Fibroblast of skin of left biceps (primary cell): ENCODE data around the gene FBXL7.
"Not testable (repeated sequence)": the region's sequence is repeated elsewhere in the genome, so short reads cannot be mapped to it uniquely, and the experiment has no call there.

Experiments used
- DNase-seq, 2 experiments: peaks; one replicate each; pipeline ENCODE4 v3.0.0-alpha.2; 2013; ENCODE audit warnings: low read depth in 2 of 2

Gene FBXL7

DNA sequence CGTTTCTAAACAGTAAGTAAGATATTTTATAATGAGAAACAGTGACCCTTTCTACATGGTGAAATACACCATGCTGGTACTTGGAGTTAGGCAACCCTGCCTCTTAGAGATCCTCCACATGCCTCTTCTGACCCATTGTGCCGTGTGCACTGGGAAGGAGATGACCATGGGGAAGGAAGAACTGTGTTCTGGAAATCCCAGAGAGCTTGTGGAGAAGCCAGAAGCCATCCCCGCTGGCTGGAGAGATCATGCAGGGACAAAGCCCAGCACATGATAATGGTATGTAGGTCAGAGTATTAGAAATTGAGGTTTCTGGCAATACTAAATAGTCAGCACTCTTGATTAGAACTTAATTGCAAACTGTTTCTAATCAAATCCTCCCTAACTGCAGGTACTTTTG lies 307.3 kb downstream of the FBXL7 start:
- DNase-seq: no peak

DNA sequence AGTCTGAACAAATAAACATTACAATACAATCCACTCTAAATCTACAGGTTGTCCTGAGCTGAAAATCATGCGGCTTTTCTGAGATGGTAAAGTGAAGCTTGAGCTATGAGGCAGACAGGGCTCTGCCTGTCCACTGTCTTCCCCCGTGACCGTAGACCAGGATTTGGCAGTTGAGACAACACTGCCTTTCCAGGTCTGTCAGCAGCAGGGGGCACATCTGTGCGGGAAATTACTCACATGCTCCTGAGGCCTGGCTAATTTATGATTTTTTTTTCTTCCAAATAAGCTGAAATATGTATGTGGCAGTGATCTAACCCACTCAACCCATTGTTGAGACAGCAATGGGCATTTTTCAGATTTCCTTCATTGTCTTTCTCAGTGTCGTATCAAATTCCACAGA lies 307.9 kb downstream of the FBXL7 start:
- no peak for DNase-seq

DNA sequence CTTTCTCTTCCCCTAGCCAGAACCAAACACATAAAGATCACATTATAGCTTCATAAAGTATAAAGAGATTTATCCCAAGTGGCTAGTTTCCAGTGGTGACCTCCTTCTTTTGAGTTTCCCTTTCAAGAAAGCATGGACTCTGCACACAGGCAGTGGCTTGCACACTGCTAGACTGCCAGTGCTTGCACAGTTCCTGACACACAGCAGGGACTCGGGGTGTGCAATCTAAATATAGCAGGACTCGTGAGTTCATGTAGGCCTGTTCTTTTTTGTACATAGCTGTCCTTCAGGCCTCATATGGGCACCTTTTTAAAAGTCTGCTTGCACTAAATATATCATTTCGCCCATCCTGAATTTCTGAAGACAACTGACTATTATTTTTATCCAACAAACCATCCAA lies 308.6 kb downstream of the FBXL7 start:
- no peak for DNase-seq

DNA sequence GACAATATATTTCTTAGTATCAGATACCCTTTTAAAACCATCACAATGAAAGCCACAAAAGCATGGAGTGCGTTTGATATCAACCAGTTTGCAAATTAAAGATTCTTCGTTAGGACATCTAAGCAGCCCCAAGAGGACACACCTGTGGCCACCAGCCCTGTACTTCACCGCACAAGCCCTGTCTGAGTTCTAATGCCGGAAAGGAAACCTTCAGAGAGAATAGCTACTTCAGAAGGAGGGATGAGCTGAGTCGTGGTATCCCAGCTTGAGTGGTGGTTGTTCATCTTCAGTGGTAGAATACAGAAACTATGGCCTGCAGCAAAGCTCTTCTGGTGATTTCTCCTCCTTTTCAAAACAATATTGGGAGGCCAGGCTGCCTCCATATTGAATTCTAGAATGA lies 319.6 kb downstream of the FBXL7 start:
- DNase-seq: no peak

DNA sequence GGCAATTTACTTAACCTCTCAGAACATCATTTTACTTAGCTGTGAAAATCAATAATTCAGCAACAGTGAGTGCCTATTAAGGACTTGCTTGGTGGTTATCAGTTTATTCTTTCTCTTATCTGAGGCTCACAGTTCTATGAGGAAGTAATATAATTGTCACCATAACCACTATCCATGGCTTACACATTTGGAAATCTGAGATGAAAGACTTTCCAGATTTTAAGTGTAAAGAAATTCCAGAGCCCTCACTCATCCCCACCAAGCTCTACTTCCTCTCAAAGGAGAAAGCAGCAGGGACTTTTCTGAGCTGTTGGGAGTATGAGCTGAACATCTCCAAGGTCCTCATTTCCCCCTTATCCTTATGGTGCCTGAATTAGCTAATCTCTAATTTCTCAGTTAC lies 321.5 kb downstream of the FBXL7 start:
- peak in 1 of 2 experiments; percentile 21 for DNase-seq

DNA sequence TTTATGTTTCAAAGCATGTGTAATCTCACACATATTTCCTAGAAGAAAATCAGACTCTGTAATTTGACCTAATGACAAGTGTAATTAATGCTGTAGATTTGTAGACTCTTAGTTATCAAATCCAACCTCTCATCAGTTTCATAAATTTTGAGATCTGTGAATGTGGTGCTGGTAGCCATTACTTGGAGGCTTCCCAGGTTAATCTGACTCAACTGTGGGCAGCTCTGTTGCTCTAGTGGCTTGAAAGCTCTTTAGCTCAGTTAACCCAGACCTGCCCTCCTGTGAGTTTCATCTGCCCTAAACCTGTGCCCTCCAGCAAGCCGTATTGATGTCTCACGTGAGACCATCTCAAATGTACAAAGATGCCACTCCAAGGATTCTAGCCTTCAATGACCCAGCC lies 323.4 kb downstream of the FBXL7 start:
- no peak for DNase-seq

DNA sequence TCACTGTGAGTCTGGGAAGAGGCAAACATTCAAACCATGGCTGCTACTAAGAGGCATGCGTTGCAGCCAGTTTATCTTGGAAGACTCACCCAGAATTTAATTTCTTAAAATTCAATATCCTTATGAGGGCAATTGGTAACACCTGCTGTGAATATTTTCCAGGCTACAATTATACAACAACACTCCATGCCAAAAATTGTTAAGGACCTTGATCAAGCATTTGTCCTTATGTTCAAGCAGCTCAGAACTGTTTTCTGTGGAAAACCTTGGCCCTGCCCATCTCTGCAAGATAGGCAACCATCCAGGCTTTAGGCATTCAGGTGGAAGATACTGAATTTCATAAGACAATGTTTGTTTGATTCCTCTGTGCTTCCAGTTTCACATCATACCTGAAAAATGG lies 327.8 kb downstream of the FBXL7 start:
- DNase-seq: no peak

DNA sequence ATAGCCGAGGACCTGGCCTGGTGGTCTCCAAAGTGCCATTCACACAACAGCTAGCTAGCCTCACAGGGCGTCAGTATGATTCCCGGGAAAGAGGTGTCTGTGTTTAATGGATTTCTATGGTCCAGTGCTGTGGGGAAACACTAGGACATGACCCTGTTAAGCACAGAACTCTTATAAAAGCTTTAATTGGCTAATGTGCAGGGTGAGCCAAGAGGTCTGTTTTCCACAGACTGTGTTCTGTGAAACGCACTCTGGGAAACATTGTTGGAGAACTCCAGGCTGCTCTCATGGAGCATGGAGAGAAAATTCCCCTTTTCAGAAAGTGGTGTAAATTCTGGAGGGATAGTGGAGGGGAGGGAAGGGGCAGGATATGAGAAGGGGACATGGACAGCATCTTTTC lies 331.4 kb downstream of the FBXL7 start:
- DNase-seq: no peak

DNA sequence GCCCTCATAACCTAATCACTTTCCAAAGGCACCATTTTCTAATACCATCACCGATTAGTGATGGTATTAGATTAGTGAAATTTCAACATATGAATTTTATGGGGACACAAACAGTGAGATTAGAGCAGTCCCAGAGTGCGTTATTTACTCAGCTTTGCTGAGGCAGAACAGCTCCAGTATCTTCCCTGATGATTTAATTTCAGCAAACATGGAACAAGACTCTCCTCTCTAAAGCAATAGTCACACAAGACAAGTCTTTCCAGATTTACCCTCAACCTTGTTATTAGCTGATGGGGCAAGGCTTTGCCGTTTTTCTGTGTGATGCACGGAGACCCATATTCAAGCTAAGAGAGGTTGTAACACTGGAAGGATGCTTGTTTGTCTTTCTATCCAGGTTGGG lies 333.4 kb downstream of the FBXL7 start:
- DNase-seq: no peak

DNA sequence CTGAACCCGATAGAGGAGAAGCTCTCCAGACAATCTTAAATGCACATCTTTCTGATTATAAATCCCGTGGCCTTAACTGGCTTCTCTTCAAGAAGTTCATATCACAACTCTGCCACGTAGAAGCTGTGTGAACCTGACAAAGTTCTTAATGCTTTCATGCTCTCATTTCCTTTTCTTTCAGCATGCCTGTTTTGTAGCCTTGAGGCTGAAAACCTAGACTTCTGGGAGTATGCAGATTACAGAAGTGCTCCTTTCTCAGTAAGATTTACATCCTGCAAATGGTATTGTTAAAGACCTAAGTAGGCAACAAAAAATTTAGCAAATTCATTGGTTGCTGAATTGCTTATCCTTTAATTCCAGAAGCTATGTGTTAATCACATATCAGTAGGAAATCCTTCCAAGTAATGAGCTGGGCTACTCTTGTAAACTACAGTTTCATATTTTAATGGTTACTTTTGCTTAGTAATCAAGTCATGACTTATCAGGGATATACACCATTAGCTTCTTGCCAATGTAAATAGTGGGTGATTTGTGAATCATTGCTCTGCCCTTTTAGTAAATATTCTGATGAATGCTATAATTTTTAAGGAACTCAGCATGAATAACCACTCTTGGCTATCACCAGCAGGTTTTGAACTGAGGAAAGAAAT lies 334.7 kb downstream of the FBXL7 start:
- DNase-seq: peak; percentile 49 to 53

DNA sequence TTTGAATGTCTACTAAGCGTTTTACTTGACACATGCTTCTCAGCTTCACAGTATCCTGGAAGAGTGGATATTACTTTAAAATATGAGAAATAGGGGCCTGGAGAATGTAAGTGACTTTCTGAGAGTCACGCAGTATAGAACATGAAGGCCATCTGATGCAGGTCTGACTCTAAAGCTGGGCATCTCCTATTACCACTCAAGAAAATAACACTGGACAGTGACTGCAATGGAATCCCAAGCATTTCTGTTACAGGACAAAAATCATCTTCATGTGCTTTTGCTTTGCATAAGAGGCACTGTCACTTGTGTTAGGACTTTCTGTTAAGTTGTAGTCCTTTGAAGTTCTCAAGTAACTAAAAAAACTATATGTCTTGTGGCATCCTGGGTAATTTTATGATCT lies 335.5 kb downstream of the FBXL7 start:
- DNase-seq: no peak

DNA sequence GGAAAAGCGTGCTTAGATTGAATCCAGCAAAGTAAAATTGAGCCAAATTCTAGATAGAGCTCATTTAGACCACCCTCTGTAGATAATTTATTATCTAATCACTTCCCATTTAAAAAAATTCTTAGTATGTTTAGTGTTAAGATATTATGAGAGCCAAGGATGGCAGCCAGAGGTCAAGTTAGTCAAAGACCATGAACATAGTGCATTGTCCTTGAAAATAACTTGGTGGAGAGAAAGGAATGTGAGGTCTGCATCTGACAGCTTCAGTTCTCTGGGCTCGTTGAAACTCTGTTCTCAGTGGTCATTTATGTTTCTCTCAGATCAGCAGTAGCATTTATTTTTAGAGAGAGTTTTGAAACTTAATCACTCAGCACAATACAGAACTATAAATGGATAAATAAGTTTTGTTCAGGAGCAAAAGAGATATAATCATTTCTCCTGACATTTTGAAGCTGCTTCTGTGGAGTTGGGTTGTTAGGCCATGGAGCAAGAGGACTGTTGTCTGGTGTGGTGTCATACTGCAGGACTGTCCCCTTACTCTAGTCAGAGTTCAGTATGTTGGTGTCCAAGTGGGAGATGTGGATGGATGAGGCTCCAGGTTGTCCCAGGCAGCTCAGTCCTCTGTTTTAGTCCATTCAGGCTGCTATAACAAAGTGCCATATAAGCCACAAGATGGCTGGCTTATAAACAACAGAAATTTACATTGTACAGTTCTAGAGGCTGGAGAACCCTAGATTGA lies 337.7 kb downstream of the FBXL7 start:
- no peak for DNase-seq

DNA sequence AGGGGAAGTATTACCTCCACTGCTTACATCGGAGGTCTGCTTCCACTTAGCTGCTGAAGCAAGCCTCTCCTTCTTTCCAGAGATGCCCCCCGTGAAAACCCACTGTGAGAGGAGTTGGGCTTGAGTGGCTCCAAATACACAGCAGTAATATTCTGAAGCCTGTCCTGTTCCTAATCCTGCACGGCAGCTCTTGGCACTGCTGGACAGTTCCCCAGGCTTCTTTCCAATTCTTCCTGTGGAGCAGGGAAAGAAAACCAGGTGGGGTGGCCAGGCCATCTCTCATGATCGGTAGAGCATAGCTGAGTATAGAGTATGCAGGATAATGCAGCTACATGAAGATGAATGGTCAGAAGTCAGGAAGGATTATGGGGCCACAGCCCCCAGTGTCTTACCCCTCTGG lies 344.3 kb downstream of the FBXL7 start:
- no peak for DNase-seq

DNA sequence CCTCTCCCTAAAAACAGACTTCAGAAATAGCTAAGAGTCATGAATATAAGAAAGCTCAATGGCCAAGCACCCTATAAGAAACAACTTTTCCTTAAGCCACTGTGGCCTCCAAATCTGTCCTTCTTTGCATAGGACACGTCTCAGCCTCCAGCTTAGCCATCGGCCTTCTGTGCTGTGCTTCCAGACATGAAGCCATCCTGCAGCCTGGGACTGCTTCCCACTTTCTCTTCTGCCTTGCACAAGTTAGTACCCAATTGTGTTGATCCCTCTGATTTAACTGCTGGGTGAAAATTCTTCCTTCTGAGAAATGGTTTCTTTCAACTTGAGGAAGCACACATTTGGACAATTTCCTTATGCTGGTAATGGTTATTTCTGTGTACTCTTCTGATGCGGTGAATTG lies 344.9 kb downstream of the FBXL7 start:
- DNase-seq: no peak

DNA sequence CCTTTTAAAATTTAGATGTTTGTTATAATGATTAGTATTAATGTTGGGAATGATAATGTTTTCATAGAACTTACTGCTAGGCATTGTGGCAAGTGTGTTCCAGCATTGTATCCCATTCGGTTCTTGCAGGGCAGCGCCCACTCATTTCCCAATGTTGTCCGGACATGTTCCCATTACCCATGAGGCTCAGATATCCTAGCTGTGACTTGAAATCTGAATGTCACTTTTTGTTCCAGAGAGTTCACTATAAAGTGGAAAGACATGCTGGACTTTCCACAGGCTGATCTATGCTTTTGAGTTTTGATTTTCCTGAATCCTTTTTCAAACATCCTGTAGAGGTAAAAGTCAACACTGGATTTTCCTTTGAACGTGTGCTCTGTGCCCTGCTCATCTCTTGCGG lies 350.6 kb downstream of the FBXL7 start:
- DNase-seq: no peak

DNA sequence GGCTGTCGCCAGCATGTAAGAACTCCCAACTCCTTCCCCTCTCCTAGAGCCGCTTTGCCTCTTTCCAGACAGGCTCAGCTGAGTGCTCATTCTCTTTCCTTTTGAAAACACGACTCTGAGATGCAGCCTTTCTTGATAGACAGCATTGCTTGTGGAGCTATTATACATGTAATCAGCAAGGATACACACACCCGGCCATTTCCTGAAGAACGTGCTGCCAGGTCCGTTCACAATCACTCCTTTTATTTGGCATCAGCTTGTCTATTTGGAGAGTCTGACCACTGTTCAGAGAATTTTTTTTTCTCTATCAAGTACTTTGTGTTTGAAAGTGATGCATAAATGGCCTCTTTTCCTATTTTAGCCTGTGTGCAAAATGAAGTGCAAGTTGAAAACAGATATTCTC lies 351.0 kb downstream of the FBXL7 start:
- DNase-seq: no peak

DNA sequence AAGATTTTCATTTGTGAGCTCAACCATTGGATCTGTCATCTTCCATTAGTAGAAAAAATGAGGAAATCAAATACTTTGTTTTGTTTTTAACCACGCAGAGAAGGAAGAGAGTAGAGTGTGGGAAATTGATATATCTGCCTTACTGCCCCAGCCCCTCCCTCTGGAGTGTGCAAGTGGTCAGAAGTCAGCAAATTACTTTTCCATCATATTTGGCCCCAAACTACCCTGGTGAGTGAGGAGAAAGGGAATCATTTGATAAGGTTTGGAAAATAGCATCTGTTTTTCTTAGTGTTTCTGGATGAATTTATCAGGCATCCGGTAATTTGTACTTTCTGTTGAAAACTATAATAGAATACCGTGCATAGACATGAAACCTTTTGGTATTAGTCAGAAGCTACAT lies 352.2 kb downstream of the FBXL7 start:
- DNase-seq: no peak

DNA sequence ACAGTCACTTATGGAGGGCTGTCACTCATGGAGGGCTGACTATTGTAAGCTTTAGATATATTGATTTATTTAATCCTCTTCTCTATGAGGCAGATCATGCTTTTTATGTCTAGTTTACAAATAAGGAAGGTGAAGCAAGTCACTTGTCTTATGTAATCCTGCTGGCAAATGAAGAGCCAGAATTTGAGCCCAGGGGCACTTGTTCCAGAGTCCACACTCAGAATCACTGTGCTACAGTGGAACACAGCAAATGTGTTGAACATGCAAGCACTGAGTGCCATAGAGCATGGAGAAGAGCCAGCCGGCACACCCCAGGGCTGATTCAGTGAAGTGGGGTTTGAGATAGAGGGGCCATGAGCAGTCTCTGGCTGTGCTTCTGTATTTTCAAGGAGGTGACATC lies 353.0 kb downstream of the FBXL7 start:
- no peak for DNase-seq

DNA sequence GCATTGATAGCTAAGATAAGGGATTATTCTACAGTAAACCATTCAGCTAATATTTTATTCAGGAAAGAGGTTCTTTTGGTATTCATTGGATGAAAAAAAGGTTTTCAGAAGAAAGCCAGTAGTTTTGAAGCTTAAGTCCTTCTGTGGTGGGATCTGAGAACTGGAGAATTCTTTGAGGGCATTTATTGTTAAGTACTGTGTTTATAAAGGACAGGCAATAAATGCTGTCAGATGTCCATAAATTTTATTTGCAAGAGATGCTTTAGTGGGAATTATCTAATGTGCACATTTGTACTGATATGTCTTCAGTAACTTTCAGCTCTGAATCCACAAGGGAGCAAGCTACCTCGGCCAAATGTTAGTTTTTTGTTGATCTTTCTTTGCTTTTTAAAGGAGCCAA lies 358.3 kb downstream of the FBXL7 start:
- DNase-seq: no peak

DNA sequence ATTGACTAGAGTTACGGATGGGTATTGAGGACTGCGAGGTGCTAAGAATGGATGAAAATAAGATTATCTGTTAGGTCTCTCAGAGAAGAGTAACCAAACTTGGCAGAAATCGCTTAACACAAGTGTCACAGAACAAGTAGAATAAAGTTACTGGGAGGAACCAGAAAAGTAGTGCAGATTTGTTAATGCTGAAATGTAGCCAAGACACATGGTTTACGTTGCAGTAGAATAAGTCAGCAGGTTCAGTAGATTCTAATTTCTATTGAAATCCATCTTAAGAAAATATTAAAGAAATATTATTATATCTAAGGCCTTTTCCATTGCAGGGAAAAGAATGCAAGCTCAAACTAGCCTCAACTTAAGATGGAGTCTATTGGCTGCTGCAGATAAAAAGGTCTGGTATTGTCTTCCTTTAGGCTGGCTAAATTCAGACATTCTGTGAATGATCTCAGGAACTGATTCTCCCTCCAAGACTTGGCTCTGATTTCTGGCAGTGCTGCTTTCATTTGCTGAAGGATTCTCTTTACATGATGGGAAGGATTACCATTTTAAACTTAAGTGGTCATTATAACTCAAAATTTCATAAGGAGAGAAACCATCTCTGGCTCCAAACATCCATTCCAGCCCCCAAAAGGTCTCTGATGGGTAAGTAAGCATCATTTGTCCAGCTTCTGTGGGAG lies 364.7 kb downstream of the FBXL7 start:
- no peak for DNase-seq

DNA sequence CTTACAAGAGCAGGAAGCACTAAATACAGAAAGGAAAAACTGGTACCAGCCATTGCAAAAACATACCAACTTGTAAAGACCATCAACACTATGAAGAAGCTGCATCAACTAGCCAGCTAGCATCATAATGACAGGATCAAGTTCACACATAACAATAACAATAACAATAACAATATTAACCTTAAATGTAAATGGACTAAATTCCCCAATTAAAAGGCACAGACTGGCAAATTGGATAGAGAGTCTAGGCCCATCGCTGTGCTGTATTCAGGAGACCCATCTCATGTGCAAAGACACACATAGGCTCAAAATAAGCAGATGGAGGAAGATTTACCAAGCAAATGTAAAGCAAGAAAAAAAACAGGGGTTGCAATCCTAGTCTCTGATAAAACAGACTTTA lies 372.3 kb downstream of the FBXL7 start:
- not testable (repeated sequence) for DNase-seq

DNA sequence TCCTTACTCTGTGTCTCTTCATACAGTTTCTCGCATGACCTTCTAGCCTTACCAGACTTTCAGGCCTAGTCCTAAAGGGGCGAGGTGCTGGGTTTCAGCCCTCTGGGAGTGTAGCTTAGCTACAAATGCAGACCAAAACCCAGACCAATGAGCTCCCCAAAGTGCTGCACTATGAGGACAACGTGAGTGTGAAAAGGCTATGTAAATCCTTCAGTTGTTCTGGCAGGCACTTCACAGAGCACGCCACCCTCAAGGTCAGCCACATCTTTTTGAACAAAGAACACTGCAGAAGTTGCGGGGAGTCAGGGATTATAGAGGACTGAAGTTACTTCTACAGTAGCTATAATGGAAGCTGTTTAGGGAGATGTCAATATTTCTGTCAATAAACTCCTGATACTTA lies 377.9 kb downstream of the FBXL7 start:
- DNase-seq: no peak

DNA sequence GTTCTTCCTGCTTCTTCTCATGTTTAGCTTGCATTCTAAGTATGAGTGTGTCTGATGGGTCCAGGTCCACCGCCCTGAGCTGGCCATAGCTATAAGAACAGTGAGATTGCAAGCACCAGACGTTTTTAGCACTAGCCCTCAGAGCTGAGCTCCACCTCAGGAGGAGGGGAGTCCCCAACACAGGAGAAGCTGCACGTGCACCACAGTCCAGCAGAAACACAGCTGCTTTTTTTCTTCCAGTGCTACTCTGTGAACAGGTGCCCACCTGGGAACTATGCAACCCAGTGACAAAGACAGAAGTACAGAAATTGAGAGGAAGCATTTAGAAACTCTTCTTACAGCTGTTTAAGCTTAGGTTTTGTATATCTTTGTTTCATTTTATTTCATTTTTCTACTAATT lies 380.2 kb downstream of the FBXL7 start:
- no peak for DNase-seq
